GM12878 (cell line): Measurements from ENCODE around the gene IFNAR2. TPM values are rescaled to one million over a fixed set of nuclear protein-coding genes. Genes with fewer than 3 reads are reported as not detected.

Experiments
- ATAC-seq: fragments of 200-7000 bp; cut with Tn5 transposase; 3 replicates; pipeline ENCODE4 v1.9.1; 2020; ENCODE audit warnings: mild to moderate bottlenecking, moderate library complexity
- BruUV-seq: library from RNA; stranded (reverse); fragments of 400-500 nt; replicated peaks from 2 replicates; lab custom pipeline; 2021; lab: Mats Ljungman, UMichigan
- CTCF ChIA-PET: fragments of 300-600 bp; sonication (Branson Sonifier 250); formaldehyde crosslinking; extraction: SDS; loops from one replicate; lab custom pipeline; 2021; ENCODE audit warnings: inconsistent platforms; lab: Yijun Ruan, JAX
- POLR2A ChIA-PET: fragments of 350-600 bp; formaldehyde crosslinking; extraction: SDS; loops from one replicate; lab custom pipeline; 2021; ENCODE audit warnings: inconsistent platforms; lab: Charles Lee
- RAD21 ChIA-PET: fragments of 300-600 bp; sonication (Branson Sonifier 250); formaldehyde crosslinking; loops from one replicate; lab custom pipeline; 2023; ENCODE audit warnings: antibody characterized with exemption; ENCODE audit not compliant: unreplicated experiment; lab: Charles Lee
- SMC1A ChIA-PET: fragments of 300-600 bp; sonication (Branson Sonifier 250); formaldehyde crosslinking; loops from one replicate; lab custom pipeline; 2023; ENCODE audit not compliant: unreplicated experiment, uncharacterized antibody; lab: Charles Lee
- DNase-seq: peaks from one replicate; pipeline ENCODE4 v3.0.0-alpha.2; 2011; ENCODE audit warnings: low read depth, low spot score
- FAIRE-seq: peaks from 3 replicates; lab custom pipeline; 2011; peaks lifted over from hg19 to GRCh38; lab: Jason Lieb, UNC
- H2AFZ ChIP-seq: 2 replicates; pipeline ENCODE4 v1.6.0; 2011; ENCODE audit warnings: low read depth, low read length, control low read depth; ENCODE audit not compliant: control insufficient read depth
- H3K27ac ChIP-seq: 2 replicates; pipeline ENCODE4 v1.5.1; 2011; ENCODE audit warnings: control low read depth; ENCODE audit not compliant: control insufficient read depth, insufficient read depth
- H3K27me3 ChIP-seq, 2 experiments: replicated peaks in 1 of 2; 2 replicates each; pipeline versions ENCODE4 v1.6.0 to v1.6.1; 2011; ENCODE audit warnings: low read length in 1 of 2; ENCODE audit not compliant: control insufficient read depth in 2 of 2, insufficient read depth in 2 of 2
- H3K36me3 ChIP-seq, 2 experiments: 2 replicates each; pipeline ENCODE4 v1.5.1; 2011; ENCODE audit warnings: low read length in 1 of 2; ENCODE audit not compliant: control insufficient read depth in 2 of 2, insufficient read depth in 2 of 2
- H3K4me1 ChIP-seq: 2 replicates; pipeline ENCODE4 v1.6.1; 2011; ENCODE audit warnings: mild to moderate bottlenecking, low read length, moderate library complexity, mixed read lengths; ENCODE audit not compliant: control insufficient read depth, insufficient read depth
- H3K4me2 ChIP-seq: 2 replicates; pipeline ENCODE4 v1.6.0; 2011; ENCODE audit warnings: control low read depth; ENCODE audit not compliant: control insufficient read depth, insufficient read depth
- H3K4me3 ChIP-seq: fragments of 200-600 bp; sonication (generic); 2 replicates; pipeline ENCODE4 v1.5.1; 2016
- H3K79me2 ChIP-seq: 2 replicates; pipeline ENCODE4 v1.6.0; 2011; ENCODE audit warnings: low read length; ENCODE audit not compliant: control insufficient read depth, insufficient read depth
- H3K9ac ChIP-seq: 2 replicates; pipeline ENCODE4 v1.8.0; 2011; ENCODE audit warnings: low read length, control low read depth, mixed read lengths; ENCODE audit not compliant: control insufficient read depth, insufficient read depth
- H3K9me3 ChIP-seq: replicated peaks from 3 replicates; pipeline ENCODE4 v1.5.1; 2011; ENCODE audit warnings: mild to moderate bottlenecking, low read length; ENCODE audit not compliant: control insufficient read depth, insufficient read depth
- H4K20me1 ChIP-seq: 2 replicates; pipeline ENCODE4 v1.6.0; 2011; ENCODE audit not compliant: control insufficient read depth, insufficient read depth
- MEF2B ChIP-seq: fragments of 450-650 bp; IDR thresholded peaks from 2 replicates; pipeline ENCODE4 v1.6.1; 2018; ENCODE audit warnings: mild to moderate bottlenecking, moderate library complexity; ENCODE audit not compliant: partially characterized antibody, poor library complexity, severe bottlenecking
- POU2F2 ChIP-seq: IDR thresholded peaks from 3 replicates; pipeline ENCODE4 v1.6.1; 2011; ENCODE audit warnings: low read depth, mild to moderate bottlenecking, low read length, borderline replicate concordance
- REST ChIP-seq: IDR thresholded peaks from 2 replicates; pipeline ENCODE4 v1.6.1; 2012; ENCODE audit warnings: mild to moderate bottlenecking, low read depth, low read length
- WGBS: methylation state at CpG from one replicate; pipeline ENCODE4 v1.1.6; 2016; ENCODE audit warnings: low lambda C conversion rate; ENCODE audit not compliant: insufficient replicate concordance, insufficient coverage; ENCODE audit errors: missing lambda C conversion rate; 5-methylcytosine and 5-hydroxymethylcytosine counted together
- in situ Hi-C: fragments of 300-500 bp; cut with MboI; formaldehyde crosslinking; loops from 9 replicates; pipeline ENCODE4 v1.14.3; 2018; ENCODE audit warnings: mixed read lengths
- intact Hi-C: fragments of 100-400 bp; cut with micrococcal nuclease; formaldehyde crosslinking; loops from one replicate; pipeline ENCODE4 v1.14.2; 2022; ENCODE audit not compliant: unreplicated experiment
- polyA plus RNA-seq, 11 experiments: library from polyadenylated mRNA; depleted of rRNA in 4 of 11; unstranded in 6 of 11; stranded (reverse) in 5 of 11; fragments of >200 nt; fragmentation: Nextera tagmentation in 4 of 11; fragmentation: Illumina TruSeq in 1 of 11; extraction: Ambion mirVana in 4 of 11; extraction: Trizol in 1 of 11; gene quantifications; 1 replicate in 1 of 11; 2 replicates in 10 of 11; pipeline versions ENCODE4 v1.2.1 to v1.2.3, GENCODE V29; 2011 to 2016; ENCODE audit warnings: inconsistent platforms in 2 of 11, missing spikeins in 2 of 11, low read depth in 1 of 11
- total RNA-seq, 4 experiments: library from RNA; depleted of rRNA in 3 of 4; stranded (reverse); fragments of >200 nt in 3 of 4; fragmentation: Illumina TruSeq in 1 of 4; extraction: Trizol in 1 of 4; gene quantifications; 2 replicates each; pipeline versions ENCODE4 v1.2.1 to v1.2.3, GENCODE V29; 2013 to 2021
- TF ChIP-seq, protein P1 (sequence below): fragments of 150-350 bp; IDR thresholded peaks from 2 replicates; pipeline ENCODE4 v1.6.1; 2016; ENCODE audit warnings: low read depth, low read length
- TF ChIP-seq, protein P2 (sequence below): fragments of 450-650 bp; formaldehyde crosslinking; IDR thresholded peaks from 2 replicates; pipeline ENCODE4 v1.4.0; 2020; ENCODE audit warnings: mild to moderate bottlenecking, moderate library complexity

IFNAR2 gene
- total and polyA plus RNA-seq, 10 of the 15 experiments (the other 5 are each of a cell fraction or from before 2014, with no cell fraction given) = 8.5 to 99.7 (median 58.1) TPM

GRCh38 chr21:33234635-33235520 lies 5.1 kb downstream of the IFNAR2 start:
- intact Hi-C loops = loop anchor here (10.0 kb wide), 1 partner anchor 310 kb away; the partner anchor contains the start of genes GART and SON
- TF ChIP-seq, protein P1, sequence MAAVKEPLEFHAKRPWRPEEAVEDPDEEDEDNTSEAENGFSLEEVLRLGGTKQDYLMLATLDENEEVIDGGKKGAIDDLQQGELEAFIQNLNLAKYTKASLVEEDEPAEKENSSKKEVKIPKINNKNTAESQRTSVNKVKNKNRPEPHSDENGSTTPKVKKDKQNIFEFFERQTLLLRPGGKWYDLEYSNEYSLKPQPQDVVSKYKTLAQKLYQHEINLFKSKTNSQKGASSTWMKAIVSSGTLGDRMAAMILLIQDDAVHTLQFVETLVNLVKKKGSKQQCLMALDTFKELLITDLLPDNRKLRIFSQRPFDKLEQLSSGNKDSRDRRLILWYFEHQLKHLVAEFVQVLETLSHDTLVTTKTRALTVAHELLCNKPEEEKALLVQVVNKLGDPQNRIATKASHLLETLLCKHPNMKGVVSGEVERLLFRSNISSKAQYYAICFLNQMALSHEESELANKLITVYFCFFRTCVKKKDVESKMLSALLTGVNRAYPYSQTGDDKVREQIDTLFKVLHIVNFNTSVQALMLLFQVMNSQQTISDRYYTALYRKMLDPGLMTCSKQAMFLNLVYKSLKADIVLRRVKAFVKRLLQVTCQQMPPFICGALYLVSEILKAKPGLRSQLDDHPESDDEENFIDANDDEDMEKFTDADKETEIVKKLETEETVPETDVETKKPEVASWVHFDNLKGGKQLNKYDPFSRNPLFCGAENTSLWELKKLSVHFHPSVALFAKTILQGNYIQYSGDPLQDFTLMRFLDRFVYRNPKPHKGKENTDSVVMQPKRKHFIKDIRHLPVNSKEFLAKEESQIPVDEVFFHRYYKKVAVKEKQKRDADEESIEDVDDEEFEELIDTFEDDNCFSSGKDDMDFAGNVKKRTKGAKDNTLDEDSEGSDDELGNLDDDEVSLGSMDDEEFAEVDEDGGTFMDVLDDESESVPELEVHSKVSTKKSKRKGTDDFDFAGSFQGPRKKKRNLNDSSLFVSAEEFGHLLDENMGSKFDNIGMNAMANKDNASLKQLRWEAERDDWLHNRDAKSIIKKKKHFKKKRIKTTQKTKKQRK = no peak
- peak; percentile 25 for TF ChIP-seq MEF2B
- TF ChIP-seq, protein P2, sequence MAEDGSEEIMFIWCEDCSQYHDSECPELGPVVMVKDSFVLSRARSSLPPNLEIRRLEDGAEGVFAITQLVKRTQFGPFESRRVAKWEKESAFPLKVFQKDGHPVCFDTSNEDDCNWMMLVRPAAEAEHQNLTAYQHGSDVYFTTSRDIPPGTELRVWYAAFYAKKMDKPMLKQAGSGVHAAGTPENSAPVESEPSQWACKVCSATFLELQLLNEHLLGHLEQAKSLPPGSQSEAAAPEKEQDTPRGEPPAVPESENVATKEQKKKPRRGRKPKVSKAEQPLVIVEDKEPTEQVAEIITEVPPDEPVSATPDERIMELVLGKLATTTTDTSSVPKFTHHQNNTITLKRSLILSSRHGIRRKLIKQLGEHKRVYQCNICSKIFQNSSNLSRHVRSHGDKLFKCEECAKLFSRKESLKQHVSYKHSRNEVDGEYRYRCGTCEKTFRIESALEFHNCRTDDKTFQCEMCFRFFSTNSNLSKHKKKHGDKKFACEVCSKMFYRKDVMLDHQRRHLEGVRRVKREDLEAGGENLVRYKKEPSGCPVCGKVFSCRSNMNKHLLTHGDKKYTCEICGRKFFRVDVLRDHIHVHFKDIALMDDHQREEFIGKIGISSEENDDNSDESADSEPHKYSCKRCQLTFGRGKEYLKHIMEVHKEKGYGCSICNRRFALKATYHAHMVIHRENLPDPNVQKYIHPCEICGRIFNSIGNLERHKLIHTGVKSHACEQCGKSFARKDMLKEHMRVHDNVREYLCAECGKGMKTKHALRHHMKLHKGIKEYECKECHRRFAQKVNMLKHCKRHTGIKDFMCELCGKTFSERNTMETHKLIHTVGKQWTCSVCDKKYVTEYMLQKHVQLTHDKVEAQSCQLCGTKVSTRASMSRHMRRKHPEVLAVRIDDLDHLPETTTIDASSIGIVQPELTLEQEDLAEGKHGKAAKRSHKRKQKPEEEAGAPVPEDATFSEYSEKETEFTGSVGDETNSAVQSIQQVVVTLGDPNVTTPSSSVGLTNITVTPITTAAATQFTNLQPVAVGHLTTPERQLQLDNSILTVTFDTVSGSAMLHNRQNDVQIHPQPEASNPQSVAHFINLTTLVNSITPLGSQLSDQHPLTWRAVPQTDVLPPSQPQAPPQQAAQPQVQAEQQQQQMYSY (CRISPR knock-in tag) = peak; percentile 73; the same call in 1 of the 2 replicates
- TF ChIP-seq POU2F2 = peak; percentile 39; the same call in 1 of the 3 replicates
- no peak for TF ChIP-seq REST

More at GRCh38 chr21:33234635-33235520, 5.1 kb downstream of the IFNAR2 start:
- Histone ChIP-seq H3K36me3 (peaks cover 0 to 3% of the 10 kb centered on the region in 2 experiments; a peak in 1 of 4 replicates), H3K27me3 (no peaks in the 10 kb centered on the region), H3K4me3 (peak overlapping the region; percentile 43; the same call in 1 of the 2 replicates), H3K9me3 (no peaks in the 10 kb centered on the region), H2AFZ (no peak overlapping the region), H4K20me1 (no peaks in the 10 kb centered on the region), H3K4me1 (peaks cover 40% of the 10 kb centered on the region), H3K79me2 (peaks cover 81% of the 10 kb centered on the region), H3K27ac (peak overlapping the region; percentile 40), H3K9ac (no peak overlapping the region; the same call in 1 of the 2 replicates), H3K4me2 (peak overlapping the region; percentile 52)
- 69% methylated on average over 3 of the region's 3 CpGs for WGBS
- RAD21 ChIA-PET = interaction anchor here (1.0 to 5.2 kb wide), 6 partner anchors 17 to 90 kb away, joined by 3 to 50 read pairs (median 4); partner anchors contain the start of gene IFNAR1
- DNase-seq (no peak), FAIRE-seq (no peak), ATAC-seq (no peak)
- POLR2A ChIA-PET = interaction anchor here (0.6 to 1.4 kb wide), 5 partner anchors 30 to 210 kb away, joined by 3 to 8 read pairs (median 4); partner anchors contain the start of gene IL10RB
- CTCF ChIA-PET = interaction anchor here (0.7 to 3.4 kb wide), 8 partner anchors 13 to 210 kb away, joined by 3 to 17 read pairs (median 4); partner anchors contain the start of gene IL10RB
- in situ Hi-C loops = no loop called here
- SMC1A ChIA-PET = interaction anchor here (1.0 to 8.0 kb wide), 7 partner anchors 31 to 170 kb away, joined by 3 to 92 read pairs (median 4); partner anchors contain the start of genes IFNAR1 and IL10RB
- no TSS peak for BruUV-seq
